Activated CD4-positive, alpha-beta memory T cell treated with anti-CD3 and anti-CD28 coated beads, Interleukin-2, amount 10 ng/mL, durations not matched to agents 7 days and 5 days (primary cell): ENCODE results near the gene DNAI4. TPM values are rescaled to one million over a fixed set of nuclear protein-coding genes. Genes with fewer than 3 reads are reported as not detected.

ENCODE experiments used
- CTCF ChIA-PET: fragments of 350-600 bp; sonication (Branson Sonifier 250); formaldehyde crosslinking; loops from one replicate; lab custom pipeline; 2021; ENCODE audit warnings: antibody characterized with exemption, inconsistent platforms; lab: Charles Lee
- POLR2A ChIA-PET: fragments of 350-600 bp; sonication (Branson Sonifier 250); formaldehyde crosslinking; loops from one replicate; lab custom pipeline; 2021; ENCODE audit warnings: antibody characterized with exemption; lab: Charles Lee
- DNase-seq: peaks from one replicate; pipeline ENCODE4 v3.0.0-alpha.2; 2020
- H3K27ac Mint-ChIP-seq: one replicate; pipeline ENCODE4 v1.8.0; 2021; ENCODE audit warnings: mild to moderate bottlenecking, mixed read lengths
- H3K27me3 Mint-ChIP-seq: one replicate; pipeline ENCODE4 v1.8.0; 2021; ENCODE audit warnings: mixed read lengths
- H3K36me3 Mint-ChIP-seq: one replicate; pipeline ENCODE4 v1.8.0; 2021; ENCODE audit warnings: low read depth, mixed read lengths
- H3K4me1 Mint-ChIP-seq: one replicate; pipeline ENCODE4 v1.8.0; 2021; ENCODE audit warnings: mixed read lengths
- H3K4me3 Mint-ChIP-seq: one replicate; pipeline ENCODE4 v1.8.0; 2021; ENCODE audit warnings: mild to moderate bottlenecking, mixed read lengths
- H3K9me3 Mint-ChIP-seq: one replicate; pipeline ENCODE4 v1.8.0; 2021; ENCODE audit warnings: mixed read lengths
- total RNA-seq, 2 experiments: library from RNA; stranded (reverse); gene quantifications; one replicate each; pipeline ENCODE4 v1.2.3, GENCODE V29; 2021

The DNAI4 gene
- total RNA-seq, 2 experiments from 2014 or later, result 1.4 to 2.7 TPM

DNA sequence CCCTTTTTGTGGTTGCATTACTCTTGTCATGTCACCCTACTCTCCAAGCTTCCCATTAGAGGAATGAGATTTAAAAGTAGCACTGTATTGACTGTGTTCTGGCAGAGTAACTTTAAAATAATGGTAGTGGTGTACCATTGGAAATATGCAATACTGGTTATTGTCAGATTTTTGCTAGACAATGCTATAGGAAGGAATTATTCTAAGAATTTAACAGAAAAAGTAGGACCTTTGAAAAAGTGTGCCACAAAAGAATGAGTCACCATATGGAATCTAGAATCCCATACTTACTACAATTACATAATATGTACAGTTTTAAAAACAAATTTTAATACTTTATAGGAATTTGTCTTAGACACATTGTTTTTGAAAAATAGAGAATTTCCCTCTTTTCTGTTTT is 14.0 kb upstream of the DNAI4 start:
- Mint-ChIP-seq H3K36me3 (peaks cover 39% of the 10 kb centered on the region), H3K4me3 (no peak overlapping the region), H3K27me3 (no peaks in the 10 kb centered on the region), H3K9me3 (no peaks in the 10 kb centered on the region), H3K4me1 (peaks cover 69% of the 10 kb centered on the region), H3K27ac (no peak overlapping the region)
- ChIA-PET POLR2A (interaction anchor here (0.6 to 1.7 kb wide), 3 partner anchors 10 to 50 kb away, joined by 3 to 6 read pairs (median 6); partner anchors contain the start of genes DNAI4 and MIER1), CTCF (interaction anchor here (2.3 kb wide), 1 partner anchor 14 kb away, joined by 6 read pairs; the partner anchor contains the start of genes DNAI4 and MIER1)
- no peak for DNase-seq

DNA sequence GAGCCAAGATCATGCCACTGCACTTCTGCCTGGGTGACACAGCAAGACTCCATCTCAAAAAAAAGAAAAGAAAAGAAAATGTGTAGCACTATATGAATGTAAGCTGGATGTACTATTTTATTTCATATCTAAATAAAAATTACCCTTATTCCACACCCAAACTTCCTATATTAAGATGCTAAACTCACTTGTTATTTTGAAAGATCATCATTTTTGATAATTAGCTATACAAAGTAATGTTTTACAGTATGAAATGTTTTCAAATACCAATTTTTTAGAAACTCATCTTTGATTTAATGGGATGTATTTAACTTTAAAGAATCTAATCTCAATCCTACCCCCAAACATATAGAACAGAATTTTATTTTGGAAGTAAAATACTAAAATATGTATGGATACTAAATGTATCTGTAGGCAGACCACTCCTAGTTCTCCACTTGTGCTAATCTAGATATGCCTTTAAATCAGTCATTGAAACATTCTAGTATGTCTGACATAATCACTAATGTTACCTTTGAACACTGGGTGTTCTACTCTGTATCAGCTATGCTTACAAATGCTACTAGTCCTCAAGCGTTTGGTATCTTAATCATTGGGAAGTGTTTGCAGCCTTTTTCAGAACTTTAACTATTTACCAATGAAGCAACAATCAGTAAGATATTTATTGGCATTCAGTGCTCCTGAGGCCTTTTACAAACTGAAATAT is 13.0 kb upstream of the DNAI4 start:
- ChIA-PET CTCF (interaction anchor here (2.3 kb wide), 1 partner anchor 13 kb away, joined by 6 read pairs; the partner anchor contains the start of genes DNAI4 and MIER1), POLR2A (interaction anchor here (1.7 to 2.1 kb wide), 3 partner anchors 8 to 13 kb away, joined by 4 to 7 read pairs (median 6); partner anchors contain the start of genes DNAI4 and MIER1)

DNA sequence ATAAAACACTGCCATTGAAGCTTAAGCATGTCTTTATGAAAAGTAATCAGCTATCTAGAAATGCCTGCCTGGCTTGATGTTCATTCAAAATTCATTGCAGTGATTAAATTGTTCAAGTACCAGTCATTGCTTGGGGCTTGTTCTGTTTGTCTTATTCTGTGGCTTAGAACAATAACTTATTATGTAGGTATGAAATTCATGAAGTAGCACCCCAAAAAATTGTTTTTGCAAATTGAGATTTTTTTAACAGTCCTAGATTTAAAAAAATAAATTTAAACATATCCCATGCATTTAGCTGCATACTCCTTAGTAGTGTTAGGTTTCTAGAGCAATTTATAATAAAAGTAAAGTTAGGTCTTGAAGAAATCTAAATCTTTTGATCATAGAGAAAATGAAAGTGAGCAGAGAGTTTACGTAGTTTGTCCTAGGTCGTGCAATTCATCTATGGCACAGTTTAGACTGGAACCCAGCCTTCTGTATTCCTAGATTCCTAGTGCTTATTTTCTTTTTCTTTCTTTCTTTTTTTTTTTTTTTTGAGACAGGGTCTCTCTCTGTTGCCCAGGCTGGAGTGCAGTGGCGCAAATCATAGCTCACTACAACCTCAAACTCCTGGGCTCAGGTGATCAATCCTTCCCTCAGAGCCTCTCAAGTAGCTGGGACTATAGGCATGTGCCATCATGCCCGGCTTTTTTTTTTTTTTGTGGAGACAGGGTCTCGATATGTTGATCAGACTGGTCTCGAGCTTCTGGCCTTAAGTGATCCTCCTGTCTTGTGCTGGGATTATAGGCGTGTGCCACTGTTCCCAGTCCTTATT is 9.4 kb upstream of the DNAI4 start:
- no peaks in the 10 kb centered on the region for H3K27me3 Mint-ChIP-seq
- peaks cover 63% of the 10 kb centered on the region for H3K4me1 Mint-ChIP-seq
- DNase-seq, result no peak
- H3K4me3 Mint-ChIP-seq, result peak overlapping the region; percentile 61
- peaks cover 36% of the 10 kb centered on the region for H3K36me3 Mint-ChIP-seq
- no peaks in the 10 kb centered on the region for H3K9me3 Mint-ChIP-seq
- ChIA-PET CTCF (interaction anchor here (0.7 to 1.2 kb wide), 3 partner anchors 9 to 902 kb away, joined by 3 to 5 read pairs (median 4); partner anchors contain the start of genes DNAI4 and MIER1), POLR2A (interaction anchor here (1.2 to 1.9 kb wide), 2 partner anchors 9 to 496 kb away, joined by 4 to 20 read pairs; partner anchors contain the start of genes DNAI4, MIER1 and SERBP1)
- peak overlapping the region; percentile 80 for H3K27ac Mint-ChIP-seq

More for the DNA sequence above, 13.0 kb upstream of the DNAI4 start:
- no peak overlapping the region for H3K4me3 Mint-ChIP-seq
- H3K36me3 Mint-ChIP-seq, result peaks cover 37% of the 10 kb centered on the region
- no peaks in the 10 kb centered on the region for H3K9me3 Mint-ChIP-seq
- H3K27me3 Mint-ChIP-seq, result no peaks in the 10 kb centered on the region
- no peak for DNase-seq
- H3K4me1 Mint-ChIP-seq, result peaks cover 73% of the 10 kb centered on the region
- no peak overlapping the region for H3K27ac Mint-ChIP-seq

DNA sequence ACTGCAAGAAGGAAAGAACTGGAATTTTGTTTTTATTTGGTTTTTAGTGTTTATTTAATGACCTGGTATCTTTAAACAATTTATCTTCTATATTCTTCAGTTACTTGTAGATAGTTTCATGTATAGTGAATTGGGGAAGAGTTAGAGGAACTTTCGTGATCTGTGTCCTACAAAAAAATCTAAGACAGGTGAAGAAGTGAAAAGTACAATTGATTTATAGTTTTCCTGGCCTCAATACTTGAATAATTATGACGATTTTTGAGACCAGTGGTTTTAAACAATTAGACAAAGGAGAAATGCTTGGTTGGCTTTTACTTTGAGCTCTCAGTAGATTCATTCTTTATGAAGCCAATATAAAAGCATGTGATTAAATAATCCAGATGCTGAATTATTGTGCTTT is 7.6 kb upstream of the DNAI4 start:
- ChIA-PET POLR2A (interaction anchor here (0.8 to 2.2 kb wide), 2 partner anchors 9 to 597 kb away, joined by 3 to 8 read pairs; no protein-coding TSS in a partner anchor), CTCF (interaction anchor here (0.6 to 1.1 kb wide), 2 partner anchors 8 to 47 kb away, joined by 3 read pairs; no protein-coding TSS in a partner anchor)
- H3K27me3 Mint-ChIP-seq, result no peaks in the 10 kb centered on the region

DNA sequence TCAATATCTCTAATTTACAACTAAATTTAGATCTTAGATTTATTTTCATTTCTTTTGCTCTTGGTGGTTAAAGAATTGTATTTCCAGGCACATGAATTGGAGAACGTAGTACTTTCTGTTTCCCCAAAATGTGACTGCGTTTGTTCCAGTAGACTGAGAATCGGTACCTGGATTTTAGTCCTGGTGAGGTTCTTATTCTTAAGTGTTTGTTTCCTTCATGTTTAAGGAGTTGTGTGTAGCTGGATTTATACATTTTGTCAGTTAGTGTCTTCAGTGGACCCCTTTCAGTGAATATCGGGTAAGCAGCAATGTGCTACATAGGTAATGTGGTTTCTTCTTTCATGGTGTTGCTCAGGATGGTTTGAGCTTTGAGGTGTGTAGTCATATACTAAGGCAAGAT is 6.9 kb upstream of the DNAI4 start:
- CTCF ChIA-PET, result interaction anchor here (0.6 kb wide), 1 partner anchor 48 kb away, joined by 3 read pairs; no protein-coding TSS in a partner anchor
- H3K4me3 Mint-ChIP-seq, result peak overlapping the region; percentile 82
- DNase-seq, result no peak
- peak overlapping the region; percentile 77 for H3K27ac Mint-ChIP-seq
- POLR2A ChIA-PET, result interaction anchor here (0.7 to 2.2 kb wide), 5 partner anchors 8 to 596 kb away, joined by 3 to 8 read pairs (median 3); no protein-coding TSS in a partner anchor
- H3K4me1 Mint-ChIP-seq, result peaks cover 63% of the 10 kb centered on the region
- no peaks in the 10 kb centered on the region for H3K27me3 Mint-ChIP-seq
- H3K9me3 Mint-ChIP-seq, result no peaks in the 10 kb centered on the region
- peaks cover 39% of the 10 kb centered on the region for H3K36me3 Mint-ChIP-seq

More for the DNA sequence above, 7.6 kb upstream of the DNAI4 start:
- peak overlapping the region; percentile 80 for H3K27ac Mint-ChIP-seq
- peak overlapping the region; percentile 61 for H3K4me3 Mint-ChIP-seq
- H3K36me3 Mint-ChIP-seq, result peaks cover 39% of the 10 kb centered on the region
- H3K9me3 Mint-ChIP-seq, result no peaks in the 10 kb centered on the region
- no peak for DNase-seq
- peaks cover 63% of the 10 kb centered on the region for H3K4me1 Mint-ChIP-seq

DNA sequence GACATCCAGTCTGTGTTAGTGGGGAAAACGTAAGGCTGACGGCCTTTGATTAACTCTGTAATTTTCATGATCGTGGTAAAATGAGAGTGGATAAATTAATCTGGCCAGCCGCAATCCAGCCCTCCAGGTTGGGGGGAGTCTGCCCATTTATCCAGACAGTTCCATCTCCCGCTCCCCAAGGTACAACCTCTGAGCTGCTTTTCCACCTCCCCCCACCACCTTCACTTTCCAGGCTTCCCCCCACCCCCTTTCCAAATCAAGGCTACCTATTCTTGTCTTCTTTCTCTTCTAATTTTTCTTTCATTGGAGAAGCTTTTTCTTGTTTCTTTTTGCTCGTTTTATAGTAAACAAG is 6.1 kb upstream of the DNAI4 start:
- Mint-ChIP-seq H3K27ac (peak overlapping the region; percentile 77), H3K27me3 (no peaks in the 10 kb centered on the region), H3K36me3 (peaks cover 39% of the 10 kb centered on the region), H3K9me3 (no peaks in the 10 kb centered on the region), H3K4me1 (peaks cover 66% of the 10 kb centered on the region), H3K4me3 (peak overlapping the region; percentile 82)
- ChIA-PET POLR2A (interaction anchor here (0.7 to 2.2 kb wide), 21 partner anchors 9 to 755 kb away, joined by 3 to 12 read pairs (median 5); partner anchors contain the start of genes GADD45A, IL12RB2, SERBP1 and SLC35D1), CTCF (interaction anchor here (0.6 to 0.7 kb wide), 2 partner anchors 167 to 396 kb away, joined by 3 read pairs; no protein-coding TSS in a partner anchor)
- DNase-seq, result no peak

DNA sequence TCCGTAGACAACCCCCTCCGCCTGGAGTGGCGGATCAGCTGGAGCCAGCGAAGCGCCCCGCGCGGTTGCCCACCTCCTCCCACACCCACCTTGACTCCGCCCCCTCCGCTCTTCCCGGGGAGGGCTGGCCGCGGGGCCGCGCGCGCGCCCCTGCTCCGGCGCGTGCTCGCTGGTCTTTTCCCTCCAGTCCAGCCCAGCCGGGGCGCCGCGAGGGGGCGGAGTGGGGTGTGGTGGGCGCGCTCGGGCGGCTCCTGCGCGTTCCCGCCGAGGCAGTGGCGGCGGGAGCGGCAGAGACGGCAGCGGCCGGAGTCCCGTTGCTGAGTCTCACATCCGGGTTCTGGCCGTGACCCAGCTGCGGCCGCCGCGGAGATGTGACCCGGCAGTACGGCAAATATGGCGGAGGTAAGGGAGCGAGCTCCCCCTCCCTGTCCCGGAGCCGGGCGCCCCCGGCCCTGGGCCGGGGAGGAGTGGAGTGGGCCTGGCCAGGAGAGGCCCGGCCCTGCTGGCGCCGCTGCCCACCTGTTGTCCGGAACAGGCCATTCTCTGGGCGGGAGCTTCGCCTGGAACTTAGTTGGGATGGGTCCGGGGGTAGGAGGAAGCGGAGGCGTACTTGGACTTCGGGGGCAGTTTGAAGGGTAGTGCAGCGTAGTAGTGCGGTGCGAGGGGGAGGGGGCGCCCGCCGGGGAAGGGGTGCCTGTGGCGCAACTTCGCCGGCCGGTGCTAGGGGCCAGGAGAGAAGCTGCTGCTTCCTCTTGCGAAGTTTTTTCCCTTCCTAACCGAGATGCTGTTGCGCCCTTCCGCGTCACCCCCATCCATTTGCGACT is 5.6 kb upstream of the DNAI4 start:
- Mint-ChIP-seq H3K9me3 (no peaks in the 10 kb centered on the region), H3K36me3 (peaks cover 37% of the 10 kb centered on the region), H3K27ac (peak overlapping the region; percentile 77), H3K27me3 (no peaks in the 10 kb centered on the region), H3K4me1 (peaks cover 62% of the 10 kb centered on the region), H3K4me3 (peak overlapping the region; percentile 82)
- DNase-seq, result peak; percentile 95
- ChIA-PET CTCF (no interaction called here), POLR2A (interaction anchor here (0.6 to 2.2 kb wide), 22 partner anchors 9 to 755 kb away, joined by 3 to 12 read pairs (median 4); partner anchors contain the start of genes GADD45A, IL12RB2, SERBP1 and SLC35D1)

DNA sequence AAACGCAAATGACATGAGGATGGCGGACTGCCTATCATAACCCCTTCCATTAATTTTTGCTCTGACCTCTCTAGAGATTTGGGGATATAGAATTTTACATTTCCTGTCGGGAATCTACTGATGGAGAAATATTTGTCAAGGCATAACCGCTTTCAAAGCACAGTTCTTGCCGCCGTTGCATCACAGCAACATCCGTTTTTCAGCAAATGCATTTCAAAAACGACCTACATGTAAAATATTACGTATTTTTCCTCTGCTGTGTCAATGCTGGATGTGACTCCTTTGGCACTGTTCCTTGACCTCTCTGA is 5.0 kb upstream of the DNAI4 start:
- no peak for DNase-seq
- Mint-ChIP-seq H3K4me1 (peaks cover 57% of the 10 kb centered on the region), H3K9me3 (no peaks in the 10 kb centered on the region), H3K4me3 (peak overlapping the region; percentile 82), H3K36me3 (peaks cover 37% of the 10 kb centered on the region), H3K27ac (peak overlapping the region; percentile 77), H3K27me3 (no peaks in the 10 kb centered on the region)
- POLR2A ChIA-PET, result interaction anchor here (0.6 to 1.9 kb wide), 16 partner anchors 10 to 756 kb away, joined by 3 to 12 read pairs (median 5); partner anchors contain the start of genes GADD45A, IL12RB2, SERBP1 and SLC35D1
- CTCF ChIA-PET, result no interaction called here

DNA sequence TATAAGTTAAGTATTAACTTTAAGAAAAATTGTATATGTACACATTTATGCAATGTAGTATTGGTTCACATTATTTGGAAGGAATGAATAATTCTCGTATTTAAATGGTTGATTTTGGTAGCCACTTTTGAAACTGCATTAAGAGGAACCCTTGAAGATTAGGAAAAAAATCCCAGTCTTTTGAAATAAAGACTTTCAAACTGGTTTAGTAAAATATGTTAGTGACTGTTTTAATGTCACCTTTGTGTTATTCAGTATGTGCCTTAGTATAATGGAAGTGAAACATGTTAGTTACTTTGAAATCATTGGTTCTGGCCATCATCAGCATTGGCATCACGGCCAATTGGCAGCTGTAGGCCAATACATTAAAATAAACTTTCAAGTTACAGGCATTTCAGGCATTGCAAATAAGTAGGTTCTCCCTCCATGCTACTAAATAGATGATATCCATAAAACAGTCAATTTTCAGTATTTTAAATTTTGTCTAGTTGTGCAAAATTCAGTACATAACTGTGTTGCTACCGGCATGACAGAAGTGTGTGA is 4.6 kb upstream of the DNAI4 start:
- H3K36me3 Mint-ChIP-seq, result peaks cover 37% of the 10 kb centered on the region
- no peak for DNase-seq
- CTCF ChIA-PET, result no interaction called here
- H3K4me1 Mint-ChIP-seq, result peaks cover 57% of the 10 kb centered on the region
- H3K4me3 Mint-ChIP-seq, result peak overlapping the region; percentile 82
- H3K9me3 Mint-ChIP-seq, result no peaks in the 10 kb centered on the region
- H3K27ac Mint-ChIP-seq, result peak overlapping the region; percentile 77
- POLR2A ChIA-PET, result interaction anchor here (0.6 to 1.9 kb wide), 8 partner anchors 10 to 502 kb away, joined by 3 to 12 read pairs (median 8); partner anchors contain the start of genes SERBP1 and SLC35D1
- H3K27me3 Mint-ChIP-seq, result no peaks in the 10 kb centered on the region

DNA sequence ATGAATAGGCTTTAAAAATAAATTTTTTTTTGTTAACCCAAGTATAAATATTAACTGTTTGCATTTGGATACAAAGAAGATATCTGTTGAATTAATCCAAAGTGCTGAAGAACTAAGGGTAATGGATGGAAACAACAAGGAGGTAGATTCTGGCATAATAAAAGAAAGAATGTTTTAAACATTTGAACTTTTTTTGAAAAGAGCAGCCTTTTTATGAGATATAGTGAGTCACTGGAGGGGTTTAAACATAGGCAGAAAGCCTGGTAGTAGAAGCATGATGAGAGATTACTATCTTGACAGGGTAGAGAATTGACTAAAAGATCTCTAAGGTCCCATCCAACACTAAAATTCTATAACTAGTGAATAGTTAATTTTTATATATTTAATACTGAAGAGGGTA is 2.9 kb upstream of the DNAI4 start:
- H3K4me3 Mint-ChIP-seq, result no peak overlapping the region
- peaks cover 54% of the 10 kb centered on the region for H3K4me1 Mint-ChIP-seq
- H3K9me3 Mint-ChIP-seq, result no peaks in the 10 kb centered on the region
- ChIA-PET POLR2A (interaction anchor here (1.3 to 1.5 kb wide), 2 partner anchors 10 to 126 kb away, joined by 3 to 6 read pairs; partner anchors contain the start of gene SLC35D1), CTCF (no interaction called here)
- H3K27me3 Mint-ChIP-seq, result no peaks in the 10 kb centered on the region
- peaks cover 33% of the 10 kb centered on the region for H3K36me3 Mint-ChIP-seq
- DNase-seq, result no peak
- H3K27ac Mint-ChIP-seq, result no peak overlapping the region

DNA sequence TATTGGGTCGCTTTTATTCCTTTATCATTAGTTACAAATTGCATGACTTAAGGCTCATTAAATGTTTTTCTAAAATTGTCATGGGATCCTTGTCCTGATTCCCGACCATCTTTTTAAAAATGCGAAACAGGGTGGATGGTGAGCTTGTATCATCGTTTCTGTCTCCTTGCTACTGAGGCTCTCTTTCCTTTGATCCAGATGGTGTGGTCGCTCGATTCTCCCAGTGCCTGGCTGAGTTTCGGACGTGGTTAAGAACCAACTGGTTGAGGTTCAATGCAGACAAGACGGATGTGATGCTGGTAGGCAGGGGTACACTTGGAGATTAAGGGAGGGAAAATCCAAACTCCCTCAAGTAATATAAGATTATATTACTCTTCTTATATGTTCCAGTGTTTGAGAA is 1.3 kb upstream of the DNAI4 start:
- H3K27me3 Mint-ChIP-seq, result no peaks in the 10 kb centered on the region
- H3K4me3 Mint-ChIP-seq, result peak overlapping the region; percentile 91
- peaks cover 49% of the 10 kb centered on the region for H3K4me1 Mint-ChIP-seq
- H3K9me3 Mint-ChIP-seq, result no peaks in the 10 kb centered on the region
- CTCF ChIA-PET, result interaction anchor here (2.2 kb wide), 1 partner anchor 12 kb away, joined by 6 read pairs; no protein-coding TSS in a partner anchor
- H3K27ac Mint-ChIP-seq, result peak overlapping the region; percentile 89
- no peak for DNase-seq
- H3K36me3 Mint-ChIP-seq, result peaks cover 22% of the 10 kb centered on the region
- POLR2A ChIA-PET, result interaction anchor here (0.9 to 3.2 kb wide), 7 partner anchors 8 to 759 kb away, joined by 3 to 20 read pairs (median 7); partner anchors contain the start of gene GADD45A
